ENCODE data around the gene RBM14. TPM values are rescaled to one million over a fixed set of nuclear protein-coding genes. Genes with fewer than 3 reads are reported as not detected.
A peak's percentile ranks its signal among the peaks of the same experiment; 100 is the strongest.
"Not testable (repeated sequence)": the region's sequence is repeated elsewhere in the genome, so short reads cannot be mapped to it uniquely, and the experiment has no call there.

Gene RBM14
- total RNA-seq, 2 donors from 2014 or later, result 31.2 to 35.2 TPM

DNA sequence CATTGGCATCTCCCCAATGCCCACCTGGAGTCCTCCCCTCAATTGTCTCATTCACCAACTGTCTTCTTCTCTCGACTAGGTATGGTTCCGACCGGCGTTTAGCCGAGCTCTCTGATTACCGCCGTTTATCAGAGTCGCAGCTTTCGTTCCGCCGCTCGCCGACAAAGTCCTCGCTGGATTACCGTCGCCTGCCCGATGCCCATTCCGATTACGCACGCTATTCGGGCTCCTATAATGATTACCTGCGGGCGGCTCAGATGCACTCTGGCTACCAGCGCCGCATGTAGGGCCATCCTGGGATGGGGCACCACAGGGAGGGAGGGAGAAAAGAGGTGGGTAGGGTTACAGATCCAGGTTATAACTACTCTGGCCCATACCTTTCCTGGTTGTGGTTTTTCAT is 10.0 kb downstream of the RBM14 start:
- ATAC-seq (no peak), DNase-seq (no peak)
- intact Hi-C loops (cut with DNase I), result no loop called here

DNA sequence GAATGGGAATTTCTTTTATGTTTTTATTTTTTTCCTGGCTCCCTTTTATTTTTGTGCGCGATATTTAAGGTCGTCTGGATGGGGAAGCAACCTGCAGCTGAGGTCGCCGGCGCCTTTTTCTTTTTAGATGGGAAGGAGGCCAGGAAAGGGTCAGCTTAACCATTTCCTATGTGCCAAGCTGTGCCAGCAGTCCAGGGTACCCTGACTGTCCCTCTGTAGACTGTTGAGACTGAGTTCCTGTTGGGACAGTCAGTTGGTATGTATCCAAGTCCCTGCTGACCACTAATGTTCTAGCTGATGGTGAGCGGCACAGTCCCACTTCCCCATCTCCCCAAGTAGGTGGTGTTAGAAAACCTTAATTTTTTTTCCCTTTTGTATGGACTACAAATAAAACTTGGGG is 10.5 kb downstream of the RBM14 start:
- DNase-seq, result no peak
- peak in 1 of 2 donors; percentile 33 for ATAC-seq
- intact Hi-C loops (cut with DNase I), result no loop called here

DNA sequence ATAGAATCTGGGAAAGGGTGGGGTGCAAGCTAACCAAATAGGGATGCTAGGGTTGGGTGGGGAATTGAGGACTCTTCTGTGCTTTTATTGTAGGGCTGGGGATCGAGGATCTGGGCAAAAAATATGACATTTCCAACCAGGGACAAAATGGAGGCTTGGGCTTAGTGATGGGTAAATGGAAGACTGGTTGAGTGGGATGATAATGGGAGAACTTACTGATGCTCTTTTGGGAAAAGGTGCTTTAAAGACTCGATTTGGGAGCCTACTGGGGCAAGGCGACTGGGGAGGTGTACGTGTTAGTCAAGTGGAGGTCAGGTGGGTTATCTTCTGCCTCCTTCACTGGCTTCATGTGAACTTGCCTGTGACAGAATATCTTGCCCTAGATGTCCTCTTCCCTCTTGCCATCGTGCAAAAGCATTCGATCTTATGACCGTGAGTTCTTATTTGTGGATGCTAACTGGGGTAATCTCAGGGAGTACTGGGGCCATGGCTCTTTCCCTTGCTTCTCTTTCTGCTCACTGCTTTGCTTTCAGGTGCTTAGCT is 11.7 kb downstream of the RBM14 start:
- intact Hi-C loops (cut with DNase I), result no loop called here
- ATAC-seq, result no peak
- no peak for DNase-seq

DNA sequence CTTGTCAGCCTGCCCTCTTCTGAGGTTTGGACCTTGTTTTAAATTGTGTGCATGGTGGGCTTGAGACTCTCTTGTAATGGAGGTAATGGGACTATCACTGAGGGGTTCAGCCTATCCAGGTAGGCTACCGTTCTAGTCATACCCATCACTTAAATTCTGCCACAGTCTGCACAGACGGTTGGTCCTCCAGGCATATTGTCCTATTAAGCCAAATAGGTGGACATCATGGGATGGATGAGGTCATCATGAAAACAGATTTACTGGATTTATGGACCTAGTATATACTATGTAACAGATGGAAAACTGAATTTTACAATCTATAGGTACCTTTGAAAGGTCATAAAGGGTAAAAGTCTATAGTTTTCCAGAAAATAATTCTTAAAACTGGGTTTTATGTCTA is 12.9 kb downstream of the RBM14 start:
- intact Hi-C loops (cut with DNase I), result no loop called here
- no peak for ATAC-seq

DNA sequence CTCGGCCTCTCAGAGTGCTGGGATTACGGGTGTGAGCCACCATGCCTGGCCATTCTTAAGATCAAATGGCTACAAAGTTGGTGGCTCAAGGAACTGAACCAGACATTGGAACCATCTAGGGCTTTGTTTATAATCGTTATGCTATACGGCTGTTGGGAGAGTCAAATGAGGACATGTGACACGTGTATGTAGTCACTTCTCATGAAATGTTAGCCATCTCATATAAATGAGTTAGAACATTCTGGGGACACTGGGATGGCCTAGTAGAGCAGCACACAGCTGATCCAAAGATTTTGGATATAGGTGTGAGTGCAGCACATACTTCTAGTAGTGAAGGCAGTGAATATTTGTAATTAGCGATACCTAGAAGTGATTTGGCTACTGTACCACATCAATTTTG is 15.5 kb downstream of the RBM14 start:
- ATAC-seq (no peak), DNase-seq (no peak)
- intact Hi-C loops (cut with DNase I), result no loop called here

More for the DNA sequence above, 12.9 kb downstream of the RBM14 start:
- no peak for DNase-seq

DNA sequence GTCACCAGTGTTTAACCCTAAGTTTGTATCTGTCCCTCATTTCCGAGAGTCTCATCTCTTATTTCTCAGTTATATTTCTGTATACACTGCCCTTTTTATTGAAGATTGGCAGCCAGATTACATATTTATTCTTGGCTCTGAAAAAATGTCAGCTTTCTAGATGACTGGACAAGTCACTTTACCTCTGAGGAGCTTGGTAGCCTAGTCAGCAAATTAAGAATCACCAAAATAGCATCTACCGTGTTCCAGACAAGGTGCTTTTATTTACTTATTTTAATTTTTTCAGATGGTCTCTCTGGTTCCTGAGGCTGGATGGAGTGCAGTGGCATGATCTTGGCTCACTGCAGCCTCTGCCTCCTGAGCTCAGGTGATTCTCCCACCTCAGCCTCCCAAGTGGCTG is 16.5 kb downstream of the RBM14 start:
- DNase-seq (no peak), ATAC-seq (no peak)
- intact Hi-C loops (cut with DNase I), result no loop called here

DNA sequence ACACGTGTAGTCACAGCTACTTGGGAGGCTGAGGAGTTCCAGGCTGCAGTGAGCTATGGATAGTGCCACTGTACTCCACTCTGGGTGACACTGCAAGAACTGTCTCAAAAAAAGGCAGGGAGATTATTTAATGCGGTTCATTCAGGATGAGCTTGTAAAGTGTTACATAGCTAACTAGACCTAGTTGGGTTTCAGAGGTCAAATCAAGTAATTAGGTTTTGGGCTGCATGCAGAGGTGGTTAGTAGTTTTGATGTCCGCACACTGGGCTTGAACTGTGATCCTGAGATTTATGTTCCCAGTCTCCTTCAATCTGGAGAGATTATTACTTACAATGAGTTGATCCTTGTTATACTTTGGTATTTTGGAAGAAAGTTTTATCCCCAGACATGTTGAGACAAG is 20.0 kb downstream of the RBM14 start:
- DNase-seq (no peak), ATAC-seq (no peak)
- intact Hi-C loops (cut with DNase I), result no loop called here

DNA sequence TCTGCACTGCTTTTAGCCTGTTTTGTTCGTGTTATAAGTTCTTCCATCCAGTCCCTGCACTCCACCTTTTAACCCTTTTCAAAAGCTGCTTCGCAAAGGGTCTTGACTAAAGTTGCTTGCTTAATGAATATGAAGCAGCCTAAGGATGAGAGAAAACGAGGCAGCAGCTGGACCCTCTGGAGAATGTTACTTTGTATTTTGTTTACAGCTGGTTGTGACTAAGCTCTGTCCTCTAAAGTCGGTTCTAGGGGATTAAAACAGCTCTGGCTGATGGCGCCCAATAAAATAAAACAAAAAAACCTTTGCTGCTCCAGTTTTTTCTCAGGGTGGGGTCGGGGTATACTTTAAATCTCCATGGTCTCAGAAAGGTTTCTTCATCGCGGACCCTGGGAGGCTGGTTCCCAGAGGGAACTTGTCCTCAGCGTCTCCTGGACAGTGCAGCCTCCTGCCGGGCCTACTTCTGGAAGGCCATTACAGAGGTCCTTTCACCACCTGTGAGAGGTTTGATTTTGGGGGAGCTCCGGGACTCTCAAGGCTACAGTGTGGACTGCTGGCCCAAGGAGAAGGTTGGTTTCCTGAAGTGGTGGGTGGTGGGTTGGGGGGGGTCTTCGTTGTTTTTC is 21.2 kb downstream of the RBM14 start:
- intact Hi-C loops (cut with DNase I), result no loop called here
- ATAC-seq, result peak in 1 of 2 donors; percentile 4

DNA sequence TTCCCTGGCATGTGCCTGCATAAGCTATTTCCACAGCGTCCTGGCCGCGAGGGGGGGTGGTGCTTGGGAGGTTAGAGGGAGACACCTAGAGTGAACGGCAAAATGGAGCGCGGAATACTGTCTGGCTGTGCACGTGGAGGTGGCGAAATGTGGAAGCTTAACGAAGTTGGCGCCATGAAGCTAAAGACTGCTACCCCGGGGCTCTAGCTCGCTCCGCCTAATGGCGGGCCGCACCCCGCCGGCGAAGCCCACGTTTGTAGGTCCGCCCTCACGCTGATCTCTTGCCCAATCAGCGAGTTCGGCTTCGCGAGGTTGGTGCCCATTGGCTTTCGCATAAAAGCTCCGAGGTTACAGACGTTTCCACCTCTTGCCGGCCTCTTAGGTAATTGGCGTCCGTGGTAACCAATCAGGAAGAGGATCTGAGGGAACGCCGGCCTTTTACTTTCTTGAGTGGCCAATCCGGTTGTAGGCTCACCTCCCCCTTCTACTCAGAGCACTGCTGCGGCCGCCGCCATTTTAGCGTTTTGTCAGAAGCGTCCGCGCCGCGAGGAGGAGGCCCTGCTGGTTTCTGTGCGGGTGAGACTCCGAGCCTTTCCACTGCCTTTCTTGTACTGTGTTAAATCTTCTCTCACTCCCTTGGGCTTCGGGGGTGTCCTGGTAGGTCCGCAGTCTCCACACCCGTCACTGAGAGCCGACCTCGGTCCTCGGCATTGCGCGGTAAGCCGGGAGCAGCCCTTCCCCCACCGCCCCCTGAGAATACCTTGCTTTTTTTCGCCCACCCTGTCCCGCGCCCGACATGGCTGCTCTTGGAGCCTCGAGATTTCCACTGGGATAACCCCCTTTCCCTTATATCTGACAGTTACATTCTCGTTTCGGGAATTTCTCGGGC is 22.0 kb downstream of the RBM14 start, which contains the start of gene RBM4:
TSS of gene RBM4 (plus strand) at position 527 of the 889 bp plus-strand sequence. CDS start 1,009 bp downstream, outside the sequence.
- intact Hi-C loops (cut with DNase I), result no loop called here
- DNase-seq (peak; percentile 97), ATAC-seq (peak; percentile 97 to 98)

More for the DNA sequence above, 21.2 kb downstream of the RBM14 start:
- DNase-seq, result no peak

DNA sequence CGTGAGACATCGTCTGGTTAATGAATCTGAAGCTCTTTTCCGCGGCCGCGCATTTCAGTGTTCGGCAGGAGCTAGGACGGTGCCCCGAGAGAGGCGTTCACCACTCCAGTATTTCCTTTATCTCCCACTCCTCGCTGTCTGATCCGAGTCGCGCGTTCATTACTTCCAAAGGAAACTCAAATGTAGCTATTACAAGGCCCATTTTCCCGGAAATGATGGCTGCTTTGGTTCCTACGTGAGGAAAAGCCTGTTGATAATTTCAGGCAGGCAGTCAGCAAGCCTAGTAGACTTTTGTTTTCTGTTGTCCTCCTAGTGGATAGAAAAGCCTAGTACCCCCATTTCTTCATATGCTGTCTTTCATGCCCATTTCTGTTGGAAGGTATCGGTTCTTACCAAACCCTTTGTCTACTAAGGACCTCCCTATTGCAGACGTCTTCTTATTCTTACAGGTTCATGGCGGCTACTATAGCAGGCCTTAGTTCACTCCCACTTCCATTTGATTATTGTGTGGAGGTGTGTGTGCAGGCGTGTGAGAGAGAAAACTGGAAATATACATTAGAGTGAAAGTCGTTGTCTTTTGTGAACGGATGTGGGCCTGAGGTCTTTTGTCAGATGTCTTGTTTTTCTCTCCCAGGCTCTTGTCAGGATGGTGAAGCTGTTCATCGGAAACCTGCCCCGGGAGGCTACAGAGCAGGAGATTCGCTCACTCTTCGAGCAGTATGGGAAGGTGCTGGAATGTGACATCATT is 22.8 kb downstream of the RBM14 start:
- DNase-seq (no peak), ATAC-seq (peak in 1 of 2 donors; percentile 9)
- intact Hi-C loops (cut with DNase I), result no loop called here

DNA sequence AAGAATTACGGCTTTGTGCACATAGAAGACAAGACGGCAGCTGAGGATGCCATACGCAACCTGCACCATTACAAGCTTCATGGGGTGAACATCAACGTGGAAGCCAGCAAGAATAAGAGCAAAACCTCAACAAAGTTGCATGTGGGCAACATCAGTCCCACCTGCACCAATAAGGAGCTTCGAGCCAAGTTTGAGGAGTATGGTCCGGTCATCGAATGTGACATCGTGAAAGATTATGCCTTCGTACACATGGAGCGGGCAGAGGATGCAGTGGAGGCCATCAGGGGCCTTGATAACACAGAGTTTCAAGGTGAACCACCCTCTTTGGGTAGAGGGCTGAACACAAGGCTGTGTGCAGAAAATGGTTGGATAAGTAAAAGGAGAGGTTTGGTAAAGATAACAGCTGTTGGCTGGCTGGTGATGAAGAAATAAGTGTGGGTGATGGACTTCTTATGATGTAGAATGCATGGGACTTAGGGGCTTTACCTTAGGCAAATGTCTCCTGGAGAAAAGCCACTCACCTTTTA is 23.4 kb downstream of the RBM14 start:
- DNase-seq; intact Hi-C loops (cut with DNase I); ATAC-seq: not testable (repeated sequence)

DNA sequence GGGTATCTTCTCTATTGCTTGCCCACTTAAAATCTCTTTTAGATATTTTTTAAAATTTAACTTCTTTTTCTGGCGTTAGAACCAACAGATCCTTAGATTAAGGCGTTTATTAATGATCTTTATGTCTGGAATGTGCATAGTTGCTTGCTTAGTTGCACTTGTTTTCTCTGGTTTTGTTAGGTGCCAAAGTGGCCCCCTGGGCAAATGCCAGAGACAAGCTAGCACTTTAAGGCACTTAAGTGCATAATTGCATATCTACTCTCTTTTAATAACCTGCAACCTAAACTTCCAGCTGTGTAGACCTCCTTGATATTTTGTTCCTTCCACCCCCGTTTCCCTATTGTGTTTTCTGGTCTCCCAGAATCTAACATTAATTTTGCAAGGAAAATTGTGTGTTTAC is 25.4 kb downstream of the RBM14 start:
- no peak for DNase-seq
- ATAC-seq, result no peak
- intact Hi-C loops (cut with DNase I), result no loop called here

DNA sequence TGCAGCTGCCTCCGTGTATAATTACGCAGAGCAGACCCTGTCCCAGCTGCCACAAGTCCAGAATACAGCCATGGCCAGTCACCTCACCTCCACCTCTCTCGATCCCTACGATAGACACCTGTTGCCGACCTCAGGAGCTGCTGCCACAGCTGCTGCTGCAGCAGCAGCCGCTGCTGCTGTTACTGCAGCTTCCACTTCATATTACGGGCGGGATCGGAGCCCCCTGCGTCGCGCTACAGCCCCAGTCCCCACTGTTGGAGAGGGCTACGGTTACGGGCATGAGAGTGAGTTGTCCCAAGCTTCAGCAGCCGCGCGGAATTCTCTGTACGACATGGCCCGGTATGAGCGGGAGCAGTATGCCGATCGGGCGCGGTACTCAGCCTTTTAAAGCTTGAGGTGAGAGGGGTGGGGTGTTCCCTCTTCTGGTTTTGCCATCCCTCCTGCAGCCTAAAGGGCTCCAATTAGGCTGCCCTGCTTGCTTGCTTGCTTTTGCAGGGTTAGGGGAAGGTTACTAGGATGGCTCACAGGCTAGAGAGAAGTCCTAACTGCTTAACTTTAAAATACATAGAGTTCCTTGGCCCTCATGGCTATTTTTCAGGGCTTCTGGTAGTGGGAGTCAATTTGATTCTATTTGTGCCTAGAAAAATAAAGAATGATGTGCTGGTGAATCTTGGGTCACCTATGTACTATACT is 27.5 kb downstream of the RBM14 start:
- ATAC-seq, result no peak
- intact Hi-C loops (cut with DNase I), result no loop called here
- no peak for DNase-seq

DNA sequence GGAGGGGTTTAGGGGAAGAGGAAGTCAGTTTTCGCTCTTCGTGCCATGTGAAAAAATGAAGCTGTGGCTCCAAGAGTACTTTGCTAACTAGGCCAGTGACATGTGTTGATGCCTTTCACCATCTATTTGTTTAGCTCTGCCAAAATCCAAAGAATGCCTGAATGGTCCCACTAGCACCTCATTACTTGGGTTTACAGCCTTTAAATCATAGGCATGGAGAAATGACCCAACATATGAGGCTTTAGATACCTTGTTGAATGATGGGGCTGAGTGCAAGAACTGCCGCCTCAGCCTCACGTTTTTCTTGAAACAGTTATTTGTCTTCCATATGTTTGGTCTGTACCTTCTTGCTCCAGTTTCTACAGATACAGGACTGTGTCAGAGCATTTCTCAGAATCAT is 30.4 kb downstream of the RBM14 start:
- DNase-seq, result no peak
- intact Hi-C loops (cut with DNase I), result no loop called here
- no peak for ATAC-seq

DNA sequence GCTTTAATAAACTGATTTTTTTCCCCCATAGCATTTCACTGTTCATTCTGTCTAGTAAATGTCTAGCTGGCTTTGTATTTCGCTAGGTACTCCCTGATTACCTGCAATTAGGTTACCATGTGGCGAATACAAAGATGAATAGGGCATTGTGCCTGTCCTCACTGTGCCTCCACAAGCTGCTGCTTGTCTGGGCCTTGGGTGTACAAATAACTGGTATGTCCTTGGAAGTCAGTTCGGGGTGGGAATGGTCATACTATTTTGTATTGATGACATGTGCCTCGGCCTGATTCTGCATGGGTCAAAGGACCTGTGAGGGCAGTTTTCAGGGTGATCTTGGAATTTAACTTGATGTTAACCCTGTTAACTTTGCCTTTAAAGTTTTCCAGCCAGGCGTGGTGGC is 33.5 kb downstream of the RBM14 start:
- ATAC-seq (no peak), DNase-seq (no peak)
- intact Hi-C loops (cut with DNase I), result no loop called here

DNA sequence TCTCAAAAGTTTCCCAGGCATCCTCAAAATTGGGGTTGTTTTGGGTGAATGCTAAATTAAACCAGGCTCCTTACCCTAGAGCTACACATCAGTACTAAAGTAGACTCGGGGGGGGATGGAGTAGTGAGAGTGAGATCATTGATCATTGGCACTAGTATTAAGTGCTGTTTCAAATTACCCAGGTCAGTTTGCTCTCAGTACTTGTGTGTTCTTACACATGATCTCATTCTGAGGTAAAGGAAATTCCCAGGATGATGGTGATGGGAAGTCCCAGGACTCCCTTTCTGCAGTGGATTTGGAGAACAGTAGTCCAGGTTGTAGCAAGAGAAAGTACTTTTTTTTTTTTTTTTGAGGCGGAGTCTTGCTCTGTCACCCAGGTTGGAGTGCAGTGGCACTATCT is 34.6 kb downstream of the RBM14 start:
- no peak for ATAC-seq
- intact Hi-C loops (cut with DNase I), result no loop called here
- no peak for DNase-seq

DNA sequence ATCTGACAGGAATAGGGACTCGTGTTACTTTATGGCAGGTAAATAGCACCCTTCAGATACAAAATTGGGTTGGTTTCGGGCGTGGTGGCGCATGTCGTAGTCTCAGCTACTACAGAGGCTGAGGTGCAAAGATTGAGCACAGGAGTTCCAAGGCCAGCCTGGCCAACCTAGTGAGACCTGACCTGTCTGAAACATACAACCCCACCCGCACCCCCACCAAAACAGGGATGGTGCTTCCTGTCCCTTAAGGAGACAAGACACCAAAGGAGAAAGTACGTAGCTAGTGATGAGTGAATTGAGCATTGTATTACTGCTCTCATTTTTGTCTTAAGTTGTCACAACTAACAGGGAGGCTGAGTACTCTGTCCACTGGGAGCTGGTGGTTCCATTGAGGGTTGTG is 36.2 kb downstream of the RBM14 start:
- intact Hi-C loops (cut with DNase I), result no loop called here
- DNase-seq (no peak), ATAC-seq (no peak)

DNA sequence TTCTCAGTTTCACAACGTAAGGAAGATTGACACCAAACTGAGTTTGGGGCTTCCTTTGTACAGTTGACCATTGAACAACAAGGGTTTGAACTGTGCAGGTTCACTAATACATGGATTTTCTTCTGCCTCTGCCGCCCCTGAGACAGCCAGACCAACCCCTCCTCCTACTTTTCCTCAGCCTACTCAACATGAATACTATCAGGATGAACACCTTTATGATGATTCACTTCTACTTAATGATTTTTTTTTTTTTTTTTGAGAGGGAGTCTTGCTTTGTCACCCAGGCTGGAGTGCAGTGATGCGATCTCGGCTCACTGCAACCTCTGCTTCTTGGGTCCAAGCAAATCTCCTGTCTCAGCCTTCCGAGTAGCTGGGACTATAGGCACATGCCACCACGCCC is 36.7 kb downstream of the RBM14 start:
- DNase-seq (no peak), ATAC-seq (peak in 1 of 2 donors; percentile 23)
- intact Hi-C loops (cut with DNase I), result no loop called here

DNA sequence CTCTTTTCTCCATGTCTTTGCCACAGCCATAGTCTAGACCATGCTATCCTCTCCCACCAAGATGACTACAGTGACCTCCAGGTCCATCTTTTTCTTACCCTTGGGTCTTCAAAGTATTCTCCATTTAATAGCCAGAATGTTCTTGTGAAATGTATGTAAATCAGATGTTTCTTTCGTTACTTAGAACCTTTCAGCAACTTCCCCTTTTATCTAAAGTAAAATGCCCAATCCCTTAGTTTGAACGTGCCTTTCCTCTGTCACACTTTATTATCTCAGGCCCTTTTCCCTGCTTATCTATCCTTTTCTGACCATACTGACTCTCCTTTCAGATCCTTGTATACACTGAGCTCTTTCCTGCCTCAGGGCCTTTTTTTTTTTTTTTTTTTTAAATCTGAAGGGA is 43.3 kb downstream of the RBM14 start:
- intact Hi-C loops (cut with DNase I), result no loop called here
- no peak for DNase-seq
- ATAC-seq, result no peak

Data from left cardiac atrium (tissue), 4 donors.